ENCODE measurements around the gene SERTAD1. TPM values are rescaled to one million over a fixed set of nuclear protein-coding genes. Genes with fewer than 3 reads are reported as not detected.

The SERTAD1 gene
- total RNA-seq, 4 donors from 2014 or later: 17.3 to 45.7 (median 26.6) TPM

- intact Hi-C loops (cut with DNase I; ENCODE audit: low total_unique reads): no loop called here
- no peak for DNase-seq (ENCODE audit: low spot score in 2 of 2)
- 84% methylated on average over 16 of the region's 16 CpGs for WGBS, 2 donors
- TF ChIP-seq CTCF (IDR thresholded peaks at IDR 0.05) (no peak), POLR2A (IDR thresholded peaks at IDR 0.05) (no peak)
- no peak overlapping the region for H3K4me3 ChIP-seq (ENCODE audit: low read depth, poor library complexity, severe bottlenecking)
These were observed 3.6 kb downstream of the SERTAD1 start for GRCh38 chr19:40421993-40422747.

- WGBS, 2 donors: 2% methylated on average over 53 to 56 of the region's 56 CpGs
- intact Hi-C loops (cut with DNase I; ENCODE audit: low total_unique reads): no loop called here
- TF ChIP-seq POLR2A (IDR thresholded peaks at IDR 0.05) (no peak), CTCF (IDR thresholded peaks at IDR 0.05) (peak in 1 of 3 donors; percentile 55)
- peak; percentile 92 to 98 for DNase-seq (ENCODE audit: low spot score in 2 of 2)
- H3K4me3 ChIP-seq (ENCODE audit: low read depth, poor library complexity, severe bottlenecking): peak overlapping the region; percentile 42
These were observed 4.7 kb downstream of the SERTAD1 start for GRCh38 chr19:40420766-40421765.

GRCh38 chr19:40420451-40420765 is 5.4 kb downstream of the SERTAD1 start:
- 46 to 48% methylated on average over 14 of the region's 14 CpGs for WGBS, 2 donors
- no peak overlapping the region for H3K4me3 ChIP-seq (ENCODE audit: low read depth, poor library complexity, severe bottlenecking)
- TF ChIP-seq POLR2A (IDR thresholded peaks at IDR 0.05) (no peak), CTCF (IDR thresholded peaks at IDR 0.05) (no peak)
- DNase-seq (ENCODE audit: low spot score in 2 of 2): no peak
- intact Hi-C loops (cut with DNase I; ENCODE audit: low total_unique reads): no loop called here

- TF ChIP-seq POLR2A (IDR thresholded peaks at IDR 0.05): no peak
- no peak overlapping the region for H3K4me3 ChIP-seq (ENCODE audit: low read depth, poor library complexity, severe bottlenecking)
- intact Hi-C loops (cut with DNase I; ENCODE audit: low total_unique reads): no loop called here
- 90 to 95% methylated on average over 5 of the region's 5 CpGs for WGBS, 2 donors
- DNase-seq (ENCODE audit: low spot score in 2 of 2): no peak
These were observed 6.0 kb downstream of the SERTAD1 start for GRCh38 chr19:40419780-40420179.

GRCh38 chr19:40419066-40419612 is 6.7 kb downstream of the SERTAD1 start:
- H3K4me3 ChIP-seq (ENCODE audit: low read depth, poor library complexity, severe bottlenecking): no peak overlapping the region
- no peak for DNase-seq (ENCODE audit: low spot score in 2 of 2)
- intact Hi-C loops (cut with DNase I; ENCODE audit: low total_unique reads): no loop called here
- 73 to 86% methylated on average over 5 of the region's 5 CpGs for WGBS, 2 donors
- TF ChIP-seq CTCF (IDR thresholded peaks at IDR 0.05): no peak
- TF ChIP-seq POLR2A (IDR thresholded peaks at IDR 0.05): no peak

GRCh38 chr19:40418040-40418439 is 7.8 kb downstream of the SERTAD1 start:
- no peak for TF ChIP-seq POLR2A (IDR thresholded peaks at IDR 0.05)
- TF ChIP-seq CTCF (IDR thresholded peaks at IDR 0.05): no peak
- WGBS, 2 donors: 87 to 88% methylated on average over 3 of the region's 3 CpGs
- intact Hi-C loops (cut with DNase I; ENCODE audit: low total_unique reads): no loop called here
- no peak for DNase-seq (ENCODE audit: low spot score in 2 of 2)
- no peak overlapping the region for H3K4me3 ChIP-seq (ENCODE audit: low read depth, poor library complexity, severe bottlenecking)

Measured in lower leg skin (tissue), 4 donors.